ENCODE data around the gene CUBN.

DNA sequence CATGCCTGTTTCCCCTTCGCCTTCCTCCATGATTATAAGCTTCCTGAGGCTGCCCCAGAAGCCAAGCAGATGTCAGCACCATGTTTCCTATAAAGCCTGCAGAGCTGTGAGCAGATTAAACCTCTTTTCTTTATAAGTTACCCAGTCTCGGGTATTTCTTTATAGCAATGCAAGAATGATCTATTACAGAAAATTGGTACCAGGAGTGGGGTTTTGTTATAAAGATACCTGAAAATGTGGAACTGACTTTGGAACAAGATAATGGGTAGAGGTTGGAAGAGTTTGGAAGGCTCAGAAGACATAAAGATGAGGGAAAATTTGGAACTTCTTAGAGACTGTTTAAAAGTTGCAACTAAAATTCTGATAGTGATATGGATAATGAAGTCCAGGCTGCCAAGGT, 307.6 kb downstream of the CUBN start:
- TF ChIP-seq POLR2AphosphoS5 (IDR thresholded peaks at IDR 0.05) (no peak), POLR2A (IDR thresholded peaks at IDR 0.05) (no peak)
- TF ChIP-seq, protein P1, sequence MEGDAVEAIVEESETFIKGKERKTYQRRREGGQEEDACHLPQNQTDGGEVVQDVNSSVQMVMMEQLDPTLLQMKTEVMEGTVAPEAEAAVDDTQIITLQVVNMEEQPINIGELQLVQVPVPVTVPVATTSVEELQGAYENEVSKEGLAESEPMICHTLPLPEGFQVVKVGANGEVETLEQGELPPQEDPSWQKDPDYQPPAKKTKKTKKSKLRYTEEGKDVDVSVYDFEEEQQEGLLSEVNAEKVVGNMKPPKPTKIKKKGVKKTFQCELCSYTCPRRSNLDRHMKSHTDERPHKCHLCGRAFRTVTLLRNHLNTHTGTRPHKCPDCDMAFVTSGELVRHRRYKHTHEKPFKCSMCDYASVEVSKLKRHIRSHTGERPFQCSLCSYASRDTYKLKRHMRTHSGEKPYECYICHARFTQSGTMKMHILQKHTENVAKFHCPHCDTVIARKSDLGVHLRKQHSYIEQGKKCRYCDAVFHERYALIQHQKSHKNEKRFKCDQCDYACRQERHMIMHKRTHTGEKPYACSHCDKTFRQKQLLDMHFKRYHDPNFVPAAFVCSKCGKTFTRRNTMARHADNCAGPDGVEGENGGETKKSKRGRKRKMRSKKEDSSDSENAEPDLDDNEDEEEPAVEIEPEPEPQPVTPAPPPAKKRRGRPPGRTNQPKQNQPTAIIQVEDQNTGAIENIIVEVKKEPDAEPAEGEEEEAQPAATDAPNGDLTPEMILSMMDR (IDR thresholded peaks at IDR 0.05) = no peak

All from prostate gland (tissue), 2 donors.